A549 (cell line): ENCODE results near the gene LBH. TPM values are rescaled to one million over a fixed set of nuclear protein-coding genes. Genes with fewer than 3 reads are reported as not detected.

Source experiments
- ATAC-seq, 2 experiments: fragments of 200-7000 bp in 1 of 2; fragments of >200 bp in 1 of 2; cut with Nextera tagmentation in 1 of 2; cut with Tn5 transposase in 1 of 2; 3 replicates each; pipeline versions ENCODE4 v1.8.0 to v1.9.1; 2018 to 2020; ENCODE audit warnings: mild to moderate bottlenecking in 1 of 2, moderate library complexity in 1 of 2
- CTCF ChIA-PET: fragments of 300-600 bp; sonication (Branson Sonifier 250); formaldehyde crosslinking; extraction: SDS; loops from one replicate; lab custom pipeline; 2021; ENCODE audit warnings: antibody characterized with exemption, inconsistent platforms; lab: Yijun Ruan, JAX
- POLR2A ChIA-PET: fragments of 350-600 bp; formaldehyde crosslinking; extraction: SDS; loops from one replicate; lab custom pipeline; 2021; ENCODE audit warnings: antibody characterized with exemption, inconsistent platforms; lab: Yijun Ruan, JAX
- DNase-seq, 2 experiments: peaks; one replicate each; pipeline versions ENCODE4 v3.0.0 to v3.0.0-alpha.2; 2011 to 2016; ENCODE audit warnings: low read depth in 1 of 2, low spot score in 1 of 2
- FAIRE-seq: peaks from 2 replicates; lab custom pipeline; 2011; peaks lifted over from hg19 to GRCh38; lab: Jason Lieb, UNC
- H3K27ac ChIP-seq, 2 experiments: fragments of >200 bp; sonication (Bioruptor Twin); formaldehyde crosslinking; 3 replicates each; pipeline ENCODE4 v1.5.1; 2016 to 2017
- H3K4me1 ChIP-seq: fragments of >200 bp; sonication (Bioruptor Twin); formaldehyde crosslinking; 3 replicates; pipeline ENCODE4 v1.6.1; 2016
- H3K4me2 ChIP-seq: fragments of >200 bp; sonication (Bioruptor Twin); formaldehyde crosslinking; 3 replicates; pipeline ENCODE4 v1.6.1; 2016
- H3K4me3 ChIP-seq: fragments of >200 bp; sonication (Bioruptor Twin); formaldehyde crosslinking; 3 replicates; pipeline ENCODE4 v1.5.1; 2016
- H3K9me3 ChIP-seq: fragments of >200 bp; sonication (Bioruptor Twin); formaldehyde crosslinking; 3 replicates; pipeline ENCODE4 v1.6.1; 2016
- CEBPB ChIP-seq, 2 experiments: fragments of >200 bp in 1 of 2; sonication (Bioruptor Twin) in 1 of 2; formaldehyde crosslinking in 1 of 2; IDR thresholded peaks; 2 replicates each; pipeline ENCODE4 v1.6.1; 2012 to 2016
- CHD4 ChIP-seq: fragments of 200-600 bp; sonication (generic); IDR thresholded peaks from 2 replicates; pipeline ENCODE4 v1.6.1; 2016; ENCODE audit warnings: antibody characterized with exemption, mild to moderate bottlenecking, borderline replicate concordance
- EHMT2 ChIP-seq: fragments of 200-600 bp; sonication (generic); IDR thresholded peaks from 2 replicates; pipeline ENCODE4 v1.6.1; 2016; ENCODE audit warnings: antibody characterized with exemption, low read depth, mild to moderate bottlenecking, moderate library complexity
- FOSB ChIP-seq: fragments of 250-450 bp; sonication (Bioruptor Pico); IDR thresholded peaks from 2 replicates; pipeline ENCODE4 v1.5.0; 2020; ENCODE audit warnings: mild to moderate bottlenecking, moderate library complexity
- FOXS1 ChIP-seq: fragments of 250-450 bp; sonication (Bioruptor Pico); IDR thresholded peaks from 2 replicates; pipeline ENCODE4 v1.5.0; 2020; ENCODE audit warnings: mild to moderate bottlenecking, moderate library complexity
- GATA3 ChIP-seq: IDR thresholded peaks from 2 replicates; pipeline ENCODE4 v1.6.1; 2012; ENCODE audit warnings: borderline replicate concordance
- HDAC2 ChIP-seq: fragments of 200-600 bp; sonication (generic); IDR thresholded peaks from 2 replicates; pipeline ENCODE4 v1.6.1; 2016
- HEYL ChIP-seq: fragments of 250-450 bp; sonication (Bioruptor Pico); IDR thresholded peaks from 2 replicates; pipeline ENCODE4 v1.8.0; 2021; ENCODE audit warnings: mild to moderate bottlenecking, moderate library complexity
- HOXB13 ChIP-seq: fragments of 250-450 bp; sonication (Bioruptor Pico); IDR thresholded peaks from 2 replicates; pipeline ENCODE4 v1.5.0; 2020; ENCODE audit warnings: low read depth, mild to moderate bottlenecking, moderate library complexity
- JUN ChIP-seq, 2 experiments: fragments of >200 bp; sonication (Bioruptor Twin); formaldehyde crosslinking; IDR thresholded peaks; 2 replicates in 1 of 2; 3 replicates in 1 of 2; pipeline ENCODE4 v1.6.1; 2016 to 2017
- MAZ ChIP-seq: fragments of 150-350 bp; IDR thresholded peaks from 2 replicates; pipeline ENCODE4 v1.6.1; 2014; ENCODE audit warnings: antibody characterized with exemption, low read depth, low read length, borderline replicate concordance
- POLR2AphosphoS2 ChIP-seq: conservative IDR thresholded peaks from 2 replicates; pipeline ENCODE4 v1.6.1; 2012; ENCODE audit warnings: low read length, improper control_type of control experiment, inconsistent platforms
- RARB ChIP-seq: fragments of 250-450 bp; sonication (Bioruptor Pico); IDR thresholded peaks from 2 replicates; pipeline ENCODE4 v1.8.0; 2021; ENCODE audit warnings: mild to moderate bottlenecking, moderate library complexity
- SMC3 ChIP-seq: fragments of >200 bp; sonication (Bioruptor Twin); formaldehyde crosslinking; IDR thresholded peaks from 3 replicates; pipeline ENCODE4 v1.6.1; 2018; ENCODE audit warnings: inconsistent platforms
- SREBF2 ChIP-seq: fragments of 450-650 bp; IDR thresholded peaks from 2 replicates; pipeline ENCODE4 v1.6.1; 2014; ENCODE audit warnings: mild to moderate bottlenecking, moderate library complexity
- TP53 ChIP-seq: fragments of 250-450 bp; sonication (Bioruptor Pico); IDR thresholded peaks from 2 replicates; pipeline ENCODE4 v1.5.0; 2021; ENCODE audit warnings: mild to moderate bottlenecking, moderate library complexity
- WGBS: methylation state at CpG from one replicate; pipeline ENCODE4 v1.1.6; 2017; ENCODE audit errors: missing lambda C conversion rate; 5-methylcytosine and 5-hydroxymethylcytosine counted together
- polyA plus RNA-seq, 4 experiments: library from polyadenylated mRNA; depleted of rRNA in 3 of 4; stranded (reverse); fragments of >200 nt; fragmentation: RNase III in 1 of 4; extraction: RNeasy Plus Mini Kit Qiagen cat#74134 plus additional on column Dnase treatment in 1 of 4; gene quantifications; 2 replicates in 3 of 4; 3 replicates in 1 of 4; pipeline ENCODE4 v1.2.3, GENCODE V29; 2011 to 2017
- TF ChIP-seq, protein P1 (sequence below): fragments of >200 bp; sonication (Bioruptor Twin); formaldehyde crosslinking; IDR thresholded peaks from 3 replicates; pipeline ENCODE4 v1.5.1; 2016
- TF ChIP-seq, protein P2 (sequence below): IDR thresholded peaks from 2 replicates; pipeline ENCODE4 v1.6.1; 2012
- TF ChIP-seq, protein P3 (sequence below): fragments of >200 bp; sonication (Bioruptor Twin); formaldehyde crosslinking; IDR thresholded peaks from 3 replicates; pipeline ENCODE4 v1.6.1; 2016
- TF ChIP-seq, protein P4 (sequence below): fragments of 200-600 bp; sonication (generic); IDR thresholded peaks from 2 replicates; pipeline ENCODE4 v1.6.1; 2016; ENCODE audit warnings: antibody characterized with exemption, mild to moderate bottlenecking, moderate library complexity
- TF ChIP-seq, protein P5 (sequence below): fragments of 250-450 bp; sonication (Bioruptor Pico); IDR thresholded peaks from 2 replicates; pipeline ENCODE4 v1.5.0; 2020; ENCODE audit warnings: low read depth, mild to moderate bottlenecking, moderate library complexity

Gene LBH
- polyA plus RNA-seq, 2 of the 4 experiments (the other 2 are of a cell fraction), result 163 to 216 TPM

DNA sequence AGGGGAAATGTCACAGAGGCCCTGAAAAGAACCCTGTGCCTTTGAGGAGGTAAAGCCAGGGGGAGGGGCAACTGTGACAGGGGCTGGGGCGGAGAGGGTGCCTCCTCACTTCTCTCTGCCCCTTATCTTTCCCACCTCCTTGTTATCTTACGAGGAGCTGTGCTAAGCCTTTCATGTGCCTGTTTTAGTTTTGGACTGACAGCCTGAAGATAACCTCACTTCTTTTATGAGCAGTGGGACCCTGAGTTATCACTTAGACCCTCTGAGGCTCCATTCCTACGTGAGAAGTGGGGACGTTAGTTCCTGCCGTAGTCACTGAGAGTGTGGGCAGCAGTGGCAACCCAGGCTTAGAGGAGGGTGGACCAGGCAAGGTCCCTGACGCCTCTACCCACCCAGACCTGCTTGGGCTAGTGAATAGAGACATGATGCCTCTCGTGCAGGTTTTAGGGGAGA lies 39.5 kb upstream of the LBH start:
- no peak for FAIRE-seq

DNA sequence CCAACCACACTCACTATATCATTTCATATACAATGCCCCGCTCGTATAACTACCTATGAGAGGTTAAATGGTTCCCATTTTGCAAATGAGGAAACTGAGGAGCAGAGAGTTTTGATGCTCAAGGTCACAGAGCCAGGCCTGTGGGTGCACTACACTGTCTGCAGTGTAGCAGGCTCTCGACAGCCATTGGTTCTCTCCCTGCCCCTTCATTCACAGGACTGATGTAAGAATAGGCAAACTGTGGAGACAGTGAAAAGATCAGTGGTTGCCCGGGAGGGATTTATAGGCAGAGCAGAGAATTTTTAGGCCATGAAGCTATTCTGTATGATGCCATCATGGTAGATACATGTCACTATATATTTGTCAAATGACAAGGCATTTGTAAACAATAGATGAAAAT lies 39.0 kb upstream of the LBH start:
- CTCF ChIA-PET, result interaction anchor here (0.9 to 2.0 kb wide), 6 partner anchors 17 to 521 kb away, joined by 3 to 9 read pairs (median 4); no protein-coding TSS in a partner anchor
- Histone ChIP-seq H3K4me1 (no peaks in the 10 kb centered on the region), H3K4me3 (no peak overlapping the region), H3K9me3 (no peaks in the 10 kb centered on the region), H3K27ac (no peak overlapping the region), H3K4me2 (no peak overlapping the region)
- TF ChIP-seq, protein P1, sequence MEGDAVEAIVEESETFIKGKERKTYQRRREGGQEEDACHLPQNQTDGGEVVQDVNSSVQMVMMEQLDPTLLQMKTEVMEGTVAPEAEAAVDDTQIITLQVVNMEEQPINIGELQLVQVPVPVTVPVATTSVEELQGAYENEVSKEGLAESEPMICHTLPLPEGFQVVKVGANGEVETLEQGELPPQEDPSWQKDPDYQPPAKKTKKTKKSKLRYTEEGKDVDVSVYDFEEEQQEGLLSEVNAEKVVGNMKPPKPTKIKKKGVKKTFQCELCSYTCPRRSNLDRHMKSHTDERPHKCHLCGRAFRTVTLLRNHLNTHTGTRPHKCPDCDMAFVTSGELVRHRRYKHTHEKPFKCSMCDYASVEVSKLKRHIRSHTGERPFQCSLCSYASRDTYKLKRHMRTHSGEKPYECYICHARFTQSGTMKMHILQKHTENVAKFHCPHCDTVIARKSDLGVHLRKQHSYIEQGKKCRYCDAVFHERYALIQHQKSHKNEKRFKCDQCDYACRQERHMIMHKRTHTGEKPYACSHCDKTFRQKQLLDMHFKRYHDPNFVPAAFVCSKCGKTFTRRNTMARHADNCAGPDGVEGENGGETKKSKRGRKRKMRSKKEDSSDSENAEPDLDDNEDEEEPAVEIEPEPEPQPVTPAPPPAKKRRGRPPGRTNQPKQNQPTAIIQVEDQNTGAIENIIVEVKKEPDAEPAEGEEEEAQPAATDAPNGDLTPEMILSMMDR, result no peak
- TF ChIP-seq FOXS1 (CRISPR knock-in tag) (no peak), RARB (CRISPR knock-in tag) (no peak), TP53 (CRISPR knock-in tag) (no peak), GATA3 (no peak), HEYL (CRISPR knock-in tag) (no peak), CEBPB (IDR thresholded peaks at IDR 0.05) (no peak), HDAC2 (no peak), MAZ (no peak), FOSB (CRISPR knock-in tag) (no peak), CHD4 (no peak), HOXB13 (no peak), POLR2AphosphoS2 (no peak), SREBF2 (no peak), EHMT2 (no peak), JUN (IDR thresholded peaks at IDR 0.05) (no peak)
- TF ChIP-seq, protein P2, sequence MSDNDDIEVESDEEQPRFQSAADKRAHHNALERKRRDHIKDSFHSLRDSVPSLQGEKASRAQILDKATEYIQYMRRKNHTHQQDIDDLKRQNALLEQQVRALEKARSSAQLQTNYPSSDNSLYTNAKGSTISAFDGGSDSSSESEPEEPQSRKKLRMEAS, result no peak
- TF ChIP-seq, protein P3, sequence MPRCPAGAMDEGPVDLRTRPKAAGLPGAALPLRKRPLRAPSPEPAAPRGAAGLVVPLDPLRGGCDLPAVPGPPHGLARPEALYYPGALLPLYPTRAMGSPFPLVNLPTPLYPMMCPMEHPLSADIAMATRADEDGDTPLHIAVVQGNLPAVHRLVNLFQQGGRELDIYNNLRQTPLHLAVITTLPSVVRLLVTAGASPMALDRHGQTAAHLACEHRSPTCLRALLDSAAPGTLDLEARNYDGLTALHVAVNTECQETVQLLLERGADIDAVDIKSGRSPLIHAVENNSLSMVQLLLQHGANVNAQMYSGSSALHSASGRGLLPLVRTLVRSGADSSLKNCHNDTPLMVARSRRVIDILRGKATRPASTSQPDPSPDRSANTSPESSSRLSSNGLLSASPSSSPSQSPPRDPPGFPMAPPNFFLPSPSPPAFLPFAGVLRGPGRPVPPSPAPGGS, result no peak
- TF ChIP-seq, protein P4, sequence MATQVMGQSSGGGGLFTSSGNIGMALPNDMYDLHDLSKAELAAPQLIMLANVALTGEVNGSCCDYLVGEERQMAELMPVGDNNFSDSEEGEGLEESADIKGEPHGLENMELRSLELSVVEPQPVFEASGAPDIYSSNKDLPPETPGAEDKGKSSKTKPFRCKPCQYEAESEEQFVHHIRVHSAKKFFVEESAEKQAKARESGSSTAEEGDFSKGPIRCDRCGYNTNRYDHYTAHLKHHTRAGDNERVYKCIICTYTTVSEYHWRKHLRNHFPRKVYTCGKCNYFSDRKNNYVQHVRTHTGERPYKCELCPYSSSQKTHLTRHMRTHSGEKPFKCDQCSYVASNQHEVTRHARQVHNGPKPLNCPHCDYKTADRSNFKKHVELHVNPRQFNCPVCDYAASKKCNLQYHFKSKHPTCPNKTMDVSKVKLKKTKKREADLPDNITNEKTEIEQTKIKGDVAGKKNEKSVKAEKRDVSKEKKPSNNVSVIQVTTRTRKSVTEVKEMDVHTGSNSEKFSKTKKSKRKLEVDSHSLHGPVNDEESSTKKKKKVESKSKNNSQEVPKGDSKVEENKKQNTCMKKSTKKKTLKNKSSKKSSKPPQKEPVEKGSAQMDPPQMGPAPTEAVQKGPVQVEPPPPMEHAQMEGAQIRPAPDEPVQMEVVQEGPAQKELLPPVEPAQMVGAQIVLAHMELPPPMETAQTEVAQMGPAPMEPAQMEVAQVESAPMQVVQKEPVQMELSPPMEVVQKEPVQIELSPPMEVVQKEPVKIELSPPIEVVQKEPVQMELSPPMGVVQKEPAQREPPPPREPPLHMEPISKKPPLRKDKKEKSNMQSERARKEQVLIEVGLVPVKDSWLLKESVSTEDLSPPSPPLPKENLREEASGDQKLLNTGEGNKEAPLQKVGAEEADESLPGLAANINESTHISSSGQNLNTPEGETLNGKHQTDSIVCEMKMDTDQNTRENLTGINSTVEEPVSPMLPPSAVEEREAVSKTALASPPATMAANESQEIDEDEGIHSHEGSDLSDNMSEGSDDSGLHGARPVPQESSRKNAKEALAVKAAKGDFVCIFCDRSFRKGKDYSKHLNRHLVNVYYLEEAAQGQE, result no peak
- ATAC-seq (no peak), FAIRE-seq (no peak), DNase-seq (no peak)
- POLR2A ChIA-PET, result no interaction called here
- WGBS, result 69% methylated on average over 4 of the region's 4 CpGs

More for the DNA sequence above, 39.5 kb upstream of the LBH start:
- H3K27ac ChIP-seq, result no peak overlapping the region
- H3K4me3 ChIP-seq, result no peak overlapping the region
- ChIA-PET POLR2A (no interaction called here), CTCF (interaction anchor here (1.0 to 2.0 kb wide), 5 partner anchors 26 to 671 kb away, joined by 3 to 9 read pairs (median 4); no protein-coding TSS in a partner anchor)
- no peak for ATAC-seq
- no peak overlapping the region for H3K4me2 ChIP-seq
- TF ChIP-seq FOXS1 (CRISPR knock-in tag), result no peak
- TF ChIP-seq HDAC2, result no peak
- TF ChIP-seq MAZ, result no peak
- no peak for TF ChIP-seq SMC3
- TF ChIP-seq, protein P5, sequence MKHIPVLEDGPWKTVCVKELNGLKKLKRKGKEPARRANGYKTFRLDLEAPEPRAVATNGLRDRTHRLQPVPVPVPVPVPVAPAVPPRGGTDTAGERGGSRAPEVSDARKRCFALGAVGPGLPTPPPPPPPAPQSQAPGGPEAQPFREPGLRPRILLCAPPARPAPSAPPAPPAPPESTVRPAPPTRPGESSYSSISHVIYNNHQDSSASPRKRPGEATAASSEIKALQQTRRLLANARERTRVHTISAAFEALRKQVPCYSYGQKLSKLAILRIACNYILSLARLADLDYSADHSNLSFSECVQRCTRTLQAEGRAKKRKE (CRISPR knock-in tag), result no peak
- no peaks in the 10 kb centered on the region for H3K4me1 ChIP-seq
- no peaks in the 10 kb centered on the region for H3K9me3 ChIP-seq
- WGBS, result 71% methylated on average over 7 of the region's 7 CpGs
- no peak for DNase-seq
